Head of caudate nucleus (tissue), 42 donors: ENCODE results near the gene ADAT2.
A peak's percentile ranks its signal among the peaks of the same experiment; 100 is the strongest.

Source experiments
- DNase-seq, 42 donors: peaks; one replicate each; pipeline versions ENCODE4 v3.0.0 to v3.0.0-alpha.2; 2020 to 2021; ENCODE audit warnings: mixed read lengths in 7 of 42
- intact Hi-C: fragments of 100-400 bp; cut with DNase I; formaldehyde crosslinking; loops from one replicate; pipeline ENCODE4 v1.15.0; 2022

Gene ADAT2

DNA sequence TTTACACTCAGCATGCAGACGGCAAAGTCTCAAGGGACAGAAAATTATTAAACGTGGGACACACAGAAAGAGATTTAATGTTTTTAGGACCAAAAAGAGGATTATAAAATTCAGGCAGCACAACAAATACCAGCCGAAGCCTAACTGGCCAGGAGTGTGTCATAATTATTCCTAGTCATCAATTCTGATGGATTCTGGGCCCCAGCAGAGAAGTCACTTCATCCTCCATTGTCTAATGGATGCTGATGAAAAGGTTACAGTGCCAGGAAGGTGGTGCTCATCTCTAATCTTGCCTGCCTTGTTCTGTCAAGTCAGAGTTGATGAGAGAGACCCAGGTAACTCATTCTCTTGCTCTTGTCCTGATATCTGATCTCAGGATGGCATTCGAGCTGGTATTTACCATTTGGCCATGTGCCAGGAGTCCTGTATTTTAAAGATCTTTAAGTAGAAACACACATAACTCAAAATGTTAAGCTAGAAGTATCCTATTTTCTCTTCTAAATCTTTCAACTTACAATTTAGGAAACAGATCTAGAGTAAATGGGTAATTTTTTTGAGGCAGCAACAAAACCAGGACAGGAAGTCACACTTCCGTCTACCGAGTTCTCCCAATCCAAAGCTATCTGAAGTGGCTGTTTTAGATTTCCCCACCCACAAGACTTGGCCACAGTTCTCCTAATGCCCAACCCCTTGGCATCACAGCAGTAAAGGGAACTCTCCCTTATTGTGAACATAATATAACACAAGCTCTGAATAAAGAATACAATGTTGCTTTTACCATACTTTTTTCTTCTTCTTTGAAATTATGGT, 50.0 kb downstream of the ADAT2 start:
- intact Hi-C loops: no loop called here
- peak in 3 of 42 donors; percentile 11 to 47 (median 21) for DNase-seq

DNA sequence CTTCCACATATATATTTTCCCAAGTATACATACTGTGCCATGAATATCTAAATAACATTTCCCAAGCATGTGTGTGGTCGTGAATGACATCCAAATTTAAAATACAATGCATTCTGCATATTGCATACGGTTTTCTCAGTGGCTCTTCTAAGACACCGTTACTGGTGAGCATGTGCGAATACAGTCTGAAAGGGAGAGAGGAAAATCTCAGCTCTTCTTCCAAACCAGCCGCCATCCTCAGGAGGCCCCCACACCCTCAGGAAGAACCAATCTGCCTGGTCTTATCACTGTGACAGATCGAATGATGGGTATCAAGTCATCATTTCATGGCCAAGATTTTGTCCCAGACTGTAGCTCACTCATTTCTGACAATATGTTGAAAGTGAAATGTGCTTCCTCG, 50.7 kb downstream of the ADAT2 start:
- intact Hi-C loops: no loop called here

DNA sequence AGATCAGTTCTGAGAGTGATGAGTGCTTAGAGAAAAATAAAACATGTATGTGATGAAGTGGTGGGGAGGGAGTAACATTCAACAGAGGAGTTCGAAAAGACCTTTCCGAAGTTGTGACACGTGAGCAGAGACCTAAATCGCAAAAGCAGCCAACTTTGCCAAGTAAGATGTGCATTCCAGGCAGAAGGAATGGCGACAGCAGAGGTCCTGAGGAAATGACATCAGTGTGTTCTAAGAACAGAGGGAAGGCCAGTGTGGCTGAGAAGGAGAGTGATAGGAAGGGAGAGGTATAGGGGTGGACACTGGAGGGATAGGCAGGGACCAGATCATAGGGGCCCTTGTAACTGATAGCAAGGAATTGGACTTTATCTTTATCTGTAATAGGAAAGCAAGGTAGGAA, 51.3 kb downstream of the ADAT2 start:
- intact Hi-C loops: no loop called here
- DNase-seq: no peak

More for the DNA sequence above, 50.7 kb downstream of the ADAT2 start:
- DNase-seq: no peak

DNA sequence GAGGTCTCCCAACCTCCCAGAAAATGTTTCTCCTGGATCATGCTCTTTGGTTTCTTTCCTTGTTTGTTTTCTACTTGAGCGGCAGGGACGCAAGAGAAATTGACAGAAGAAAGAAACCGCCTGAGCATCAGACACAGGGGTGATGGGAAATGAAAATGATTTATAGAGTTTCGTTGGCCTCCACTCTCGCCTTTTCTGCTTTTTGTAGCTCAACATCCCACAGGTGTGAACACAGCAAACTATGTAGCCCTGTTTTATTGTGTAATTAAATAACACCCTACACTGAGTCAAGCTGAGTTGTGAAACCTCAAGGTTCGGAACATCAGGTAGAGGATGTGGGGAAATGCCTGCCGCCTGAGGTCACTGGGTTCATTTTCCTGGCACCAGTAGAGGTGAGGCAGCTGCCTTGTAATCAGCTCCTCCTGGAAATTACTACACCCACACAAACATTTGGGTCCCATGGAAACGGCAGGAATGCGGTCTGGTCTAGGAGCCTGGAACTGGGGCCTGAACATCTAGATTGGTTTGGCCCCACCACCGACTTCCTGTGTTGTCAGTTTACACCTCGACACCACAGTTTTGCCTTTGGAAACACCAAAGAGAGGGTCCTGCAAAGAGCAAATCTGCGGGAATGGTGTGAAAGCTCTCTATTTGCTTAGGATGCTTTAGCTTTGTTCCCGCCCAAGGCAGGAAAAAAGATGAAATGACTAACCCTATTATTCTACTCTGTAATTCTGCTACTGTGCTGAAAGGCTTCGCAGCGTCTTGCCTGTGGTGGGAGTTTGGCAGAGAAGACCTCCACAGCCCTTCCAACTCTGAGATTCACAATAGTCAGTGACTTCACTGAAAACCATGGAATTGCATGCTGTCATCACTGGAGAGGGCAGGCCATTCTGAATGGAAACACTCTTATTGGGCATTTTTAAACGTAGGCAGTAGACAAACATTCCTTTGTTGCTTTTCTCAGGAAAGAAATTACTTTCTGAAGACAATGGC, 53.0 kb downstream of the ADAT2 start:
- intact Hi-C loops: no loop called here
- no peak for DNase-seq

DNA sequence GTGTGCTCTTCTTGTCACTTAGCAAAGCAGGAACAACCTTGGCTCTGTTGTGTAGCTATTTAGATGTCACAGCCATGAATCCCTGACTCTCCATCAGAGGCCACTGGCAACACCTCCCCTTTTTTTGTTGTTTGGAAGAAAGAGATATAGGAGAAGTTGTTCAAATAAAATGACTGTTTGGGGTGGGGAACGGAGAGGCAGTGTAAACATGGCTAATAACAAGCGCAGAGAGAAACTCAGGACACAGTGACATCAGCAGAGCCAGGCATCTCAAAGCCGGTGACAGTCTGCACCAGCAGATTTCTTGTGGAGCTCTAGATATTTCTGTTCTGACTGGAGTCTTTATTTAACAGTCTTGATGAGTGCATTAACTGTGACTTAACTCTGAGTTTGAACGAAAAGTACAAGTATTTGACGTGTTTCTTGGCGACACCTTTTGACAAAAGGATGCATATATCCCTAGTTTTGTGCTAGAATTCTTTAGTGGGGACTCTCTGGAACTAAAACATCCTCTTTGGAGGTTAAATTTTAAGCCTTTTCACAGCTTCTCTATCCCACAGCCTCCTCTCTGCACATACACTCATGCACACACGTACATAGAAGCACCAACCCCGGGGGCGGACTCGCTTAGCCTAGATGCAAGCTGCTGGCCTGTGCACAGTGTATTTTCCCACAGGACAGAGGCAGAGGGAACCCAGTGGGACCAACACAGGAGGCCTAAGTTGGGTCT, 53.8 kb downstream of the ADAT2 start:
- intact Hi-C loops: no loop called here
- peak in 2 of 42 donors; percentile 15 to 21 for DNase-seq

DNA sequence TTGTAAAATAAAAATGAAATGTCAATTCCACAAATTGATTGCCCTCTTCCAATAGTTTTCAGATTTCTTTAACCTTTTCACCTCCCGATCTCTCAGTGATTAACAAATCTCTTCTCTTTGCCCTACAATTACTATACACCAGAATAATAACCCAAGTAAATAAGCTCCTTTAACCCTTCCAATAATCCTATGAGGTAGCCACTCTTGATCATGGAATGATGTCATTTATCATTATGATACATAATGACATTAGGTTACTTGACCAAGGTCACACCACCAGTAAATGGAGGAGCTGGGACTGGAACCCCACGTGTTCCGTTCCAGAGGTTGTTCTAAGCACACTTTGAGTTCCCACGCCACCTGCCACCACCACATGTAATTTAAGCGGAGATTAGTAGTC, 54.8 kb downstream of the ADAT2 start:
- intact Hi-C loops: no loop called here
- no peak for DNase-seq

DNA sequence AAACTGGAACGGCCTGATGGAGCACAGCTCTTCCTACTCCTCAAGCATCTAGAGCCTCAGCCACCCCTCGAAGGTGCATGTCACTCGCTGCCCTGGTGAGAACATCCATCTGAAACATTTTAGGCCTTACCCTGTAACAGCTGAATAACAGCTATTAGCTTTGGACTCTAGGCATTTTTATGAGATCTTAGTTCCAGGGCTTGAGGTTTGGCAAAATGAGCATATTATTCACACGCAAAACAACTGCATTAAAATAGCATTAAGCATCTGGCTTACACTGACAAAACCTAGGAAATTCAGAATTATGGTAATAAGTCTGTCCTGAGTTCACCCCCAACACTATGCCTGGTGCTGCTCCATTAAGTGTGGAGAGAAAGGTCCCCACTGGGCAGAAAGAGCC, 56.1 kb downstream of the ADAT2 start:
- intact Hi-C loops: no loop called here
- no peak for DNase-seq

DNA sequence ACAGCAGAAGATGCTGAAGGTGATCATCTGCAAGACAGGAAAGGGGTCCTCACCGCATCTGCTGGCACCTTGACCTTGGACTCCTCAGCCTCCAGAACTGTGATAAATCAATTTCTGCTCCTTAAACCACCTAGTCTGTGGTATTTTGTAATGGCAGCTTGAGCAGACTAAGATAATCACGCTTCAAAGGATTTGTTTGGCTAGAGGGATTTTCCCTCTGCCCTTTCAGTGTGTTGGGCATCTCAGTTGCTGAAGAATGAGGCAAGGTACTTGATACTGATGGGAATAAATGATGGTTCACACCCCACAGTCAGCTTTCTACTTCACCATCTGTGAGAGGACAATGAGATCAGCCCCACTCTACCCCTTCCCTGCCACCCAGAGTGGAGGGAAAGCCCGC, 60.2 kb downstream of the ADAT2 start:
- no peak for DNase-seq
- intact Hi-C loops: no loop called here

DNA sequence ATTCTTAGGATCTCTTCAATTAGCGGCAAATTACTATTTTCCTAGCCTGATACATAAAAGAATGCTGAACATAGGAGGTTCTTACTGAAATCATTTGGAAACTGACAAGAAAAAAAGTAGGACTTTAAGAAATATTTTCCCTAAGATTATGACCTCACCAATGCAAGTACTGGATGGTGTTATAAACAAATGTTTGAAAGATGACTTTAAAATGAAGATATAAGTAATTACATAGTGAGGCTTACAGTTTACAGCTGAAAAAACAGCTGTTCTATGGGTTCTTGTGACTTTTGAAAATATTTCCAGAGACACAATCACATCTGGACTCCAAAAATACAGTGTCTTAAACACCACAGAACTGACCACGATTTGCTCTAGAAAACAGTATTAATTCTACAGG, 64.9 kb downstream of the ADAT2 start:
- no peak for DNase-seq
- intact Hi-C loops: no loop called here

DNA sequence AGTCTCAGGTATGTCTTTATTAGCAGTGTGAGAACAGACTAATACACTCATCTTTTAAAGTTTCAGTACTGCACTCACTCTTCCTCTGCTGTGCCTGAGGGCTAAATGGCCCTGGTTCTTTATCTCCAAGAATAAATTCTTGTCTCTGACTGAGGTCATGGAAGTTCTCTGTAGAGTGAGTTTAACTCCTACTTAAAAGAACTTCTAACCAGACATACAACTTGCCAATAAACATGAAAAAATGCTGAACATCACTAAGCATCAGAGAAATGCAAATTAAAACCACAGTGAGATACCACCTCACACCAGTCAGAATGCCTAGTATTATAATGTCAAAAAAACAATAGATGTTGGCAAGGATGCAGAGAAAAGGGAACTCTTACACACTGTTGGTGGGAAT, 73.6 kb downstream of the ADAT2 start:
- intact Hi-C loops: no loop called here
- no peak for DNase-seq

DNA sequence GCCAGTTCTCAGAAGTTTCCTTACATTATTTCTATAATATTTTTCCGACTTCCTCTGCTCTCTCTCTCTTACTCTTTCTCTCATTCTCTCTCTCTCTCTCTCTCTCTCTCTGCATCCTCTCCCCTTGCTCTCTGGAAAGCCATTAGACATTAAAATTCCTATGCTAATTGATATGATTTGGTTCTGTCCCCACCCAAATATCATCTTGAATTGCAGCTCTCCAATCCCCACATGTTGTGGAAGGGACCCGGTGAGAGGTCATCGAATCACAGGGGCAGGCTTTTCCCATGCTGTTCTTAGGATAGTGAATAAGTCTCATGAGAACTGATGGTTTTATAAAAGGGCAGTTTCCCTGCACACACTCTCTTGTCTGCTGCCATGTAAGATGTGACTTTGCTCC, 74.1 kb downstream of the ADAT2 start:
- intact Hi-C loops: no loop called here
- no peak for DNase-seq

DNA sequence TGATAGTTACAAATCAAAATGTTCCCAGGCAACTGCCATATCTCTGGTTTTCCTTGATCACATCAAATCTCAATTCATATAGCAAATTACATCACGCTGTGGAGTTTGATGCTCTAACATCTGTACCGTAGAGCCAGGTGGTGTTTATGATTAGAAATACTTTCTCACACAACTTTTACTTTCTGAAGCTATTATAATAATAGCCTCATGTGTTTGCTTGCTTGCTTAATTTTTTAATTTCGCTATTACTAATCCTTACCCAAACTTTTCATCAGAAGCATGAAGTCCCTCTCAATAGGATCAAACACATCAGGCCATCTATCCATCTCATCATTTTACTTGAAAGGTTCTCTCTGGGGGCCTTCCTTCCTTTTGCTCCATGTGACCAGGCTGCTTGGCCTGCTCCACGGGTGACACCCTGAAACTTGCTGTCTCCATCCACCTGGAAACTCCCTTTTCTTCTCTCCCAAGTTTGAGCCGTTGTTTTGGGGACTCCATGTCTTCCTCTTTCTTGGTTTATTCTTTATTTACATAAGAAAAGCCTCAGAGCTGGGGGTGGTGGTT, 75.4 kb downstream of the ADAT2 start:
- DNase-seq: no peak
- intact Hi-C loops: no loop called here

DNA sequence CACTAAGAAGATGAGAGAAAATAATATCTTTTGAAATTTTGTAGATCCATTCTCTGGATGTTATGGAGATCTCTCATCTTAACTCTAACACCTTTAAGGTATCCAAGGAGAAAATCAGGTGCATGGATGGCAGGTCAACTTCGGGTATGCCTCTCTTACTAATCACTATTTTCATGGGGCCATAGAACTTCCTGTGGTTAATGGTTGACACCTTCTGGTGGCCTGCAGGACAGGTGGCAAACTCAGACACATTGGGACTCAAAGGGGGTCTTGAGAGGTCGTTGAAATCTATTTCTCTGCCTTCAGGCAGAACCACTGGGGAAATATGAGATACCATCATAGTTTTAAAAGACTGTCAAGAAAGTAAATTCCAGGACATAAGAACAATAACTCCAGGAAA, 76.5 kb downstream of the ADAT2 start:
- intact Hi-C loops: no loop called here

More for the DNA sequence above, 76.5 kb downstream of the ADAT2 start:
- DNase-seq: no peak
